GM21390 (cell line): ENCODE data around the gene GLI3.

Source experiments
- ATAC-seq: cut with Tn5 transposase; IDR thresholded peaks from one replicate; pipeline ENCODE4 v1.9.1; 2021; ENCODE audit not compliant: unreplicated experiment

The GLI3 gene

DNA sequence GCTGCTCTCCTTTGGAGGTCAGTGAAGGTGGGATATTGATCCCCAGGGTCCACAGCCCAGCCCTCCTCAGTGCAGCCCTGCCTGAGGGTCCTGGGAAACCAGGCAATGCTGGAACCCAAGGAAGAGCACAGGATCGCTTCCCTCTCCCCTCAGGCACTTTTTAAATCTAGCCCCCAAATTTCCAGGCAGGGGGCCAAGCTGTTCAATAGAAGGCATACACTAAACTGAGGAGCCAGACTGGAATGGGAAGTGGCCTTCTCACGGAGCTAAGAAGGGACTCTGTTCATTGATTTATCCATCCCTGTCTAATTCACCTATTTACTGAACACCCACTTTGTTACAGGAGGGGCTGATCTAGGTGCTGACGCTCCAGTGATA lies 60.3 kb downstream of the GLI3 start:
- ATAC-seq: no peak

DNA sequence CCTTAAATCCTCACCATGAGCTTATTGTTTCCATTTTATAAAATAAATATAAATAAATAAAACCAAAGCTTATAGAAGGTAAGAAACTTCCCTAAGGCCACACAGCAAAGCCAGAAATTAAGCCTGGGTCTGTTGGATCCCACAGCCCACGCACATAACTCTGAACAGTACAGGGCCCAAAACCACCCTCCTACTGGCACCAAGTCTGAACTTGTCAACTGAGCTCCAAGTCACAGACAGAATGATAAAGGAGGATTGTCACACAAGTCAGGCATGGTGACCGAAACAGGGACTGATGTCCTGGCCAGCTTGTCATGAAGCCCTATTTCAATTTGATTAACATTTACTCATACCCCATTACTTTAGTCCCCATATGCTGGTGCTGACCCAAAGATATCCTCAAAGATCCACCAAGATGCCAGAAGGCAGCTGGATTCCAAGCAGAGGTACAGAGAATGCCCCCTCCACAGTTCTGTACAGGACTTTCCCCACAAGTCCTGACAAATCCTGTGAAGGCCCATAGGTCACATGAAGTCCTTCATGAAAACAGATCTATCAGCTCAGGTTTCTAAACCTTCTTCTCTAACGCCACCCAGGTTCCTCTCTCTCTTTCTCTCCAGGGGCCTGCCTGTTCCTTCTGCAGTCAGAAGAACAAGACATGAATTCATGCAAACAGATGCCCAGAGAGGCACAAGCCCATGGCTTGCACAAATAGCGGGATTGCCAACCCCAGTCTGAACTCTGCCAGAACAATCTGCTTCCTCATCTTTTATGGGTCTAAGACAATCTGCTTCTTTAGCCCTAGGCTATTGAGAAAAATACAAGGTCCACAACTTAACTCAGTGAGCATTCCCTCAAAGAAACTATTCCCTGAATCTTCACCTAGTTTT lies 60.9 kb downstream of the GLI3 start:
- no peak for ATAC-seq

DNA sequence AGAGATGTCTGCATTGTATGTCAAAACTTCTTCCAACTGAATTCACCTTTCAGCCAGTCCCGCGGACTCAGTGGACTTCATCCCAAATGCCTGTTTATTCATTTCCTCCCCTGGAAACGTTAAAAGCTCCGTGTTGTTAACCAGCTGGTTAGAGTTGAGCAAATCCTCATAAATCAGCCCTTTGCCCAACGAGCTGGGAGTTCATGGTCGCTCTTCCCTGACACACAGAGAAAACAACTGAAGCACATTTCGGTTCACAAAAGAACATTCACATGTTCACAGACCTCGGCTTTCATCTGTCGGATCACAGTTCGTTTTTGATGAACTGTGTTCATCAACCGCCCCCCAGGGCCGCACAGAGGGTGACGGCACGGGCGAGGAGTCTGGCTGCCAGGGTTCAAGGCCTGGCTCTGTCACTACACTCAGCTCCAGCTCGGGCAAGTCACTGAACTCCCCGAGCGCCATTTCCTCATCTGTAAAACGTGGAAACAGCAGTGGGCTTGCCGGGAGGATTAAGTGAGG lies 62.6 kb downstream of the GLI3 start:
- ATAC-seq: no peak

DNA sequence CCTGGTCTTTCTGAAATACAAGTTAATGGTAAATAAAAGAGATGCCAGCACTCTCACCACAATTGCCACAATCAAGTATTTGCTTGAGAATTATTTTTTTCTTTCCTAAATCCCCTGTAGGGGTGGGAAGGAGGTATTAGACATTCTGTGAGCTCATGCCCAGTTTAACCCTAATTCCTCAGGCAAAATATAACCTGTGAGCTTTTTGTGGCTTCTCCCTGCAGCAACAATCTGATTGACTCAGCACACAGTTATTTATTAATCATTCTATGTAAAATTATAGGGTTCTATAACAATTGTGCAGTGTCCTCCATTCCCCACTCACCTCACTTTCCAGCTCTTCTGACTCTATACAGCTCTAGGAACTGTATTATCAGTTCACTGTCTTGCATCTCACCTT lies 66.3 kb downstream of the GLI3 start:
- no peak for ATAC-seq

DNA sequence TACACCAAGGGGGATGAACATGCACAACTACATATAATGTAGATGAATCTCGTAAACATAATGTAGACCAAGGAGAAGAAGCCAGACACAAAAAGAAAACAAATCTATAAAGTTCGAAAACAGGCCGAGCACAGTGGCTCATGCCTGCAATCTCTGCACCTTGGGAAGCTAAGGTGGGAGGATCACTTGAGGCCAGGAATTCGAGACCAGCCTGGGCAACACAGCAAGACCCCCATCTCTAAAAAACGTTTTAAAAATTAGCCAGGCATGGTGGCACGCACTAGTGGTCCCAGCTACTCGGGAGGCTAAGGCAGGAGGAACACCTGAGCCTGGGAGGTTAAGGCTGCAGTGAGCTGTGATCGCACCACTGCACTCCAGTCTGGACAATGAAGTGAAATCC lies 68.5 kb downstream of the GLI3 start:
- ATAC-seq: no peak

DNA sequence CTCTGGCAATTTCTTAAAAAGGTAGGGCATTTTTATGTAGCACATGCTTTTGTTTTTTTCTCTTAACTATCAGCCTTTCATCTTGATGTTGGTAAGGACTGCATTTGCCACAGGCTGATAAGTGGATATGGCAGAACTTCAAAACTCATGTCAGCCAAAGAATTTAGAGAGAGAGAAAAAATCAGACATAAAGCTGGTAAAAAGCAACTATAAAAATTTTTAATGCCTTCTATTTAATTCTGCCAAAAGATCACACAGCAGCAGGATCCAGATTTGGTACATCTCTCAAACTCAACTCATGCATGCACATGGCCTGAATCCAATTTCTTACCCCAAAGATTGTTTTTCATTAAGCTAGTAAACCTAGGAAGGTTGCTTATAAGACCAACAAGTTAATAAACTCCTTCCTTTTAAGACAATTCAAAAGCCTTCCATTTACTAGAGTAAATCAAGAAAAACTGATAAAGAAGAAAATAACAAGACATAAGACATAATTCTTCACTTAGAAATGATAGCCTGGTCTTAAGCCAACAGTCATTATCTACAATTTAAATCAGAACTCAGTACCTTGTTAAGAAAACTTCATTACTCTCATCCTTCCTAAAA lies 69.3 kb downstream of the GLI3 start:
- no peak for ATAC-seq

DNA sequence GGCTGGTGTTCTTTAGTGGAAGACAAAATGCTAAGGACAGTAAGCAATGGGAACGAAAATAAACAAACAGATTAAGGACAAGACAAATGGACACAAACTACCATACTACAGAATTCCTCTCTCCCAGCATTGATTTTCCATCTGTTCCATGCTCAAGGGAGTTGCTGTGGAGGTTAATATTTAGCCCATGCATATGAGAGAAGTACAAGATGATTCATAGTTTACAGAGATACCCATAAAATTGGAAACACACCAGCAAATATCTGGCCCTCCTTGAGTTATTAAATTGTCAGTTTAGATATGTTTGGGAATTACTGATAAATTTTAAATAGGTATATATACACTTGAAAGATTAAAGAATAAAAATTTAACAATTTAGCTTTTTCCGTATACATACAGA lies 69.8 kb downstream of the GLI3 start:
- ATAC-seq: no peak

DNA sequence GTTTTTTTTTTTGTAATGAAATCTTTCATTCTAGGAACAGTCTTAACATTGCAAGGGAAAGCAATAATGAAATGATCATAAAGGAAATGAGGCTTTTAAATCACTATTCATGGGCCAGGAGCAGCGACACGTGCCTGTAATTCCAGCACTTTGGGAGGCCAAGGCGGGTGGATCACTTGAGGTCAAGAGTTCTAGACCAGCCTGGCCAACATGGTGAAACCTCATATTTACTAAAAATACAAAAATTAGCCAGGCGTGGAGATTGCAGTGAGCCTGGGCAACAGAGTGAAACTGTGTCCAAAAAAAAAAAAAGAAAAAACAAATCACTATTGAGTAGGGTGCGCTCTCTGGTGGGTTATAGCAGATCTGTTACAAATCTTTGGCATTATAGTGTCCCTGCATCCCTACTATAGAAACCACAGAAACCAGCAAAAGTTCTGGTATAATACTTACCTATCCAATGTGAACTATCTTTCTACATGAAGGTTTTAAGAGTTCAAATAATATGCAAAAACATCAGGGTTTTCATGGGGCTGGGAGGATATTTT lies 72.1 kb downstream of the GLI3 start:
- ATAC-seq: no peak

DNA sequence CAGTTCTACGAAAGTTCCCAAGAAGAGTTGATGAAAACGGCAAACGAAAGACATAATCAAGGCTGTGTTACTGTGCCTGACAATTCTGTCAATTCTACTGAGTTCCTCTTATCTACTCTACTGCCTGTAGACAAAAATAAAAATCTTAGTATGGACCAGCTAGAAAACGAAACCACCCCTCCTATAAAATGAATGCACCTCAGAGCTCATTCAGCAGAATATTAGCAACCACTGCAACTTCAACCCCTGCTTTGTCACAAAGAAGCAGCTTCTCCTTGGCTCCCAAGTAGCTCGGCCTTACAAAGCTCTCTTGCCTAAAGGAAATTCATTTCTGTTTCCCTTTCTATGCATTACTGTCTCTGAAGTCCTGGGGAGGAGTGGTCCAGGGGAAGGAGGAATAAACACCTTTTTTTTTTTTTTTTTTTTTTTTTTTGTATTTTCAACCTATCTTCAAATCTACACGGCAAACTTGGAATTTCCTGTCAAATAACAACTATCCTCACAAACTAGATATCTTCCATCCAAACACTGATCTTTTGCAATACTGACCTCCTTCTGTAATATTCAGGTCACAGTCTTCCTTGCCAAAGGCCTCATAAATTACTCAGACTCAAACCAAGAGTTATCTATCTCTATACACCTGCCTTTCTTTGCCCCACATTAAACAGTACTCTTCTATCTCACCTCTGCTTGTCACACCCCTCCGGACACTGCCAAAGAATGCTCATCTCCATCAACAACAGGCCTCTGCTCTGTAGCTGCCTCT lies 74.3 kb downstream of the GLI3 start:
- no peak for ATAC-seq

DNA sequence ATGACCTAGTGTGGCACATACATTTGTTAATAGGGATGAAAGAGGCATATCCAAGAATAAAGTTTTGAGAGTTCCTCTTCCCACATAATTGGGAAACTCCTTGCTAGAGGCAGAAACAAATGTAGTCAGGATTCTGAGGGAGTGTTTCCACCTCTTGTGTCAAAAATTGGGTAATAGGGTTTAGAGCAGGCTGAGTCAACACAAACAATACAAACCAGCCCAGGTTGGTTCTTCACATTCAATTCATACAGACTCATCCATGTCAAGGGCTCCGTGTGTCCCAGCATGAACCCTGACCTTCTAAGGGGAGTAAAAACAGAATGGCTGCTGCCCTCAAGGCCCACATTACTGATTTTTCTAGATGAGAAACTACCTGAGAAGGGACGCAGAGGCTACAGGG lies 75.3 kb downstream of the GLI3 start:
- no peak for ATAC-seq

DNA sequence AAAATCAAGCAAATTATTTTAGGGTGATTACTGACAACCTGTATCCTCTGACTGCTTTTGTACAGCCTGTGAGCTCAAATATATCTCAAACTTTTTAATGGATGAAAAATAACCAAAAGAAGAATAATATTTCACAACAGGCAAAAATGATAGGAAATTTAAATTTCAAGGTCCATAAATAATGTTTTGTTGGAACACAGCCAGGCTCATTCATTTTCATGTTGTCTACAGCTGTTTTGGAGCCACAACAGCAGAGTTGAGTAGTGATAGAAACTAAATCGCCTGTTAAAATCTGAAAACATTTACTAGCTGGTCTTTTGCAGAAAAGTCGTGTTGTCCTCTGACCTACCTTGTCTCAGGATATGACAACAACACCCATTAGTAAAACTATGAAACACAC lies 75.9 kb downstream of the GLI3 start:
- ATAC-seq: no peak

DNA sequence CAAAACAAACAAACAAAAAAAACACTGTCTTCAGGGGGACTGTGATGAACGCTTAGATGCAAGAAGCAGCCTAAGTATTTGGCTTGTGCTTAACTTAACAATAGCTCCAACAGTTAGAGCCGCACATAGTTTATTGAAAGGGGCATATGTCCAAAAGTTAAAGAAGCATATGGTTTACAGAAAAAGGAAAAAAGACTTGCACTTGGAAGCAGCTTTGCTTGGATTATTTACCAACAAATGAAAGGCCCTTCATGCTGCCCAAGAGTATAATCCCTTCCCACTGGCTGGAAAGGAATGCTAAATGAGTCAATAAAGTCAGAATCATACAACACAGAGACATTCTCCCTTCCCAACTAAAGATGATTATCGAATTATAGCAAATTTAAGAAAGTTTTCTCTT lies 77.9 kb downstream of the GLI3 start:
- no peak for ATAC-seq

DNA sequence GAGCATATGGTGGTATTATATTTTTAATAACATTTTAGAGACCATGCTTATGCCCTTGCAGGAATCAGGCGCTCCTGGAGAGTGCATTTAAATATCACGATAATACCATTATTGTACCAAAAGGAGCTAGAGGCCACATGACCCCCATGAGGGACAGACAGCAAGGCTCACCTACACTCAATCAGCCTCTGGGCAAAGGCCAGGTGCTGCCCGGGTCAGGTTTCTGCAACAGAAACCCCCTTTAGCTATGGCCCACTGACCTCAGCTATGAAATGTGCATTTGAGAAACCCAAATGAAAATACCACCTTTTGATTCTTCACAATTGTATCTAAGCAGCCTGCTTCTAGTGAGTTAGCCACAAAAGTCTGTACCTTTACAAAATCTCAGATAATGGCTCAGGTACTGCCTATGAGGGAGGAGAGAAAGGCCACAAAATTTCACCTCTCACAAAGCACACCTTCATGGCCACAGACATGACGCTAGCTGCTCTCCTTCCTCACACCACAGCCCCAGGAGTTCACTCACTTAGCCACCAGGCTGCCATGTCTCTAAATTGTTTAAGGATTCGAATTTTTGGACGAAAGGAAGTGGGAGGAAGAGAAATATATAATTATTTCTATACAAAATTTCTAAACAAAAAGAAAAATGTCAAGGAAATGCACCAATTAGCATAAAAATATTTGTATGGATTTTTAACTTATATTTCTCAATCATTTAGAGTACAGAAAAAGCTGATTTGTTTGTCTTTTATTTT lies 79.9 kb downstream of the GLI3 start:
- ATAC-seq: no peak

DNA sequence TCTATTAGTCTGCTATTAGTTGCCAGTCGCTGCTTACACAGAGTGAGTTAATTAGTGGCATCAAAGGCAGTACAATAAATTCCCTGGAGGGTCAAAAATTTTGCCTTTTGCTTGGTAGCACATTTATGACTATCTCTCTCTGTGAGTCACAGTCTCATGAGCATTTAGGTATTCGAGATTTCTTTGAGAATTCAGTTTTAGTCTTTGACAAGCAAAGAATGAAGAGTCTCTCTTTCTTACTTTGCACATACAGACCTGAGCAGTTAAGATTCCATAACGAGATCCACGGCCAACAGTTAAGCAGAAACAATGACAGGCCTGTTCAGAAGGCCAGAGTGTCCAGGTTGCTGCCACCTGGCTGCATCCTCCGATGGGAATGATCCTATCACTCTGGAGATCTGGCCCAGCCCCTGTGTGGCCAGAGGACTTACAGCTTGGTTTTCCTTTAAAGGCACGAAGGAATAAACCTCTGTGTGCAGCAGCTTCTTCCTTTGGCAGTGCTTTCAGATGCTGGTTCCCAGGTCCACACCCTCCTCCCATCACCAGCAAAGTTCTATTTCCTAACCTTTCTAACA lies 80.6 kb downstream of the GLI3 start:
- no peak for ATAC-seq

DNA sequence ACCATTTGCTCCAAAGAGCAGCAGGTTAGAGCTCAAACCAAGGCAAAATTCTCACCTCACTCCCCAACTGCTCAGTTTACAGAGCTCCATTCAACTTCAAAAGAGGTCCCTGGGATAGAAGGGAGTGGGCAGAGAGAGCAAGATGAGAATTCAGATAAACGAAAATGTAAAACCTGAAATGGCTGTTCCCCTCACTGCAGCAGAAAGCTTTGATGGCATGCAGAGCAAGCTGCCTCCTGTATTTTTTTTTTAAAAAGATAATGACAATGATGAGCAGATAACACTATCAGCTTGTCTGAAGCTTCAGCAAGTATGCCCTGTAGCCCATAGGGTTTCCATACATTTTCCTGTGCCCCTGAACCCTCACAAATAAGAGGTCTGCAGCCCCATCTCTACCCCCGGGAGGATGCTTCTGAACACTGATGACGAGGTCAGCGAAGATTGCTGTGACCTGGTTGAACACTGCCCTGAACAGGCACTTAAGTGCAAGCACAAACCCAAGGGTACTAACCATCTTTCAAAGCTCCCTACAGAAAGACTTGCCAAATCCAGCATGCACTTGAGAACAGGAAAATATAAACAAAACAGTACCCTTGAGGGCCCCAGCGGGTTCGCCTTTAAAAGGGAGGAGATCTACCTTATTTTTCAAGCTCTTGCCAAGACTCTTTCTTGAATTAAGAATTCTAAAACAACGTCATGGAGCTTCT lies 81.3 kb downstream of the GLI3 start:
- no peak for ATAC-seq

DNA sequence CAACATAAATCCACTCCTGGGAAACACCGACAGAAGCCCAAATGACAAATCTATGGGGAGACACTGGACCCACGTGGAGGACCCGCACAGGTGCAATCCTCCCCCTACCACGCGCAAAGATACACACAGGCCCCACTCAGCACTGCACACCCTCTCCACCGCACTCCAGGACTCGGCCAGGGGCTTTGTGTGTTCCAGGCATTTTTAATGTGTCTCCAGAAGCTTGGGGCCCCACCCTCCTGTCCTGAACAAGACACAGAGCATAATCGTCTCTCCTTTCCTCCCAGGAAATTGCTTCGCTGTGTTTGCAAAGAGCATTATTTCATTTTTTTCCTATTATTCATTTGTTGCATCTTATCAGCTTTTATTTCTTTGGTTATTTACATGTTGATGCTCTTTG lies 82.8 kb downstream of the GLI3 start:
- ATAC-seq: no peak

DNA sequence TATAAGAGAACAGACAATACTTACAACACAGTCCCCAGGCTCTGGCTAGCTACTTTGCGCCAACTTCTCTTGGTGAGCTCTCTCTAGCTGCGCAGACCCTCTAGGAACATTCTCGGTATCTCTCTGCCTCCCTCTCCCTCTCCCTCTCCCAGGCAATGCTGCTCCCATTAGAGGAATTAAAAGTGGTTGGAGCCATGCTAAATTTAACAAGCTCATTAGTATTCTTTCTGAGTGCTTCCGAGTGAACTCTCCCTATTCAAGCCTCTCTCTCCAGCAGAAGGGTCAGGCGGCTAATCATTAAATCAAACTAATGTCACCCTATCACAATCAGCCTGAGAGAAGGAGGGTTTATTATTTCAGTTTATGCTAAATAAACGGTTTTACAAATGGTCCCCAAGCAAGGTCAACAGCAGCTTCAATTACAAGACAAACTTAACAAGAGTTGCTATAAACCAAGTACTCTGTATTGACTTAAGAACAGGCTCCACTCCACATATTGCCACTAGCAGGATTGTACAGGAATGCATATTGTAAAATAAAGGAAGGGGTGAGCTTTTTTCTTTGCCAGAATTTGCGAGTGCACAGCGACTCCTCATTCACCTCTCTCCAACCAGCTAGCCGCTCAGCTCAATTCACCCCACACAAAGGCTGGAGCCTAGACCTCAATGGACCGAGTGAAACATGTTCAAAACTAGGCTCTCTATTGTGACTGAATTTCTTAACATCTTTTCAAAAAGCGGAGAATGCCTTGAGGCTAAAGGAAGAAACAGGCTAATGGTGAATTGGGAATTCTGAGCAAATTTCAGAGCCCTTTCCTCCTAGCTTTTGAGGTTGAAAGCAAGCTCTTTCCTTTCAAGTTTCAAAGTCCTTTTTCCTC lies 84.4 kb downstream of the GLI3 start:
- no peak for ATAC-seq

DNA sequence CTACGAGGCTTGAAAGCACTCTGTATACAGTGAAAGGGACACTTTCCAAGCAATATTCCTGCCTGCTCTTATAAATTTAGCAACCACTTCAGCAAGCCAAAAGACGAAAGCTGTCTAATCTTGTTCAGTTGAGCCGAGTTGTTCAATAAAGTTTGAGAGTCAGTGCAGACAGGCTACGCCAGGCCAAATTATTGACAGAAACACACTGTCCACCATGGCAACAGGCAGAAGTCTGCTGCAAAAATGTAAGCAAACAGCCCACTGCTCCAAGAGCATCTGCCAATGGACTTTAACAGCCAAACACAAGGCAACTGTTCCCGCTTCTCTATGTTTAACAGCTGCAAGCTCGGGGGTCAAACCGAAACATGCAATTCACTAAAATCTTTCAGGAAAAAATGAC lies 85.7 kb downstream of the GLI3 start:
- ATAC-seq: no peak

DNA sequence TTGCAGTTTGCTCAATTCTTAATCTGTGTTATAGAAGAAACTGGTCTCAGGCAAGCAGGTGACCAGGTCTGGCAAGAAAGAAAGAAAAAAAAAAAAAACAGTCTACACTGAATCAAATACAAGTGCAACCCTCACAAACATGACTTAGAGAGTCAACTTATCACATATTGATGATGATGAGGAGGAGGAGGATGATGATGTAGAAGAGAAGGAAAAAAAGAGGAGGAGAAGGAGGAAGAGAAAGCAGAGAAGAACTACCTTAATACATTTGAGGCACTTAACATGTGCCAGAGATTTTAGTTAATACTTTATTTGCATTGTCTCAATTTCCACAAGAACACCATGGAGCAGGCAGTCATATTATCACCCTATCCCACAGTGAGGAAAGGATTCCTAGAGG lies 91.5 kb downstream of the GLI3 start:
- ATAC-seq: no peak
